HepG2 (cell line): ENCODE measurements around the gene HSPA1B. TPM values are rescaled to one million over a fixed set of nuclear protein-coding genes. Genes with fewer than 3 reads are reported as not detected.

Experiments used
- MBNL3 ChIP-seq: fragments of 250-450 bp; sonication (Bioruptor Pico); conservative IDR thresholded peaks from 2 replicates; pipeline ENCODE4 v1.8.0; 2022; ENCODE audit warnings: mild to moderate bottlenecking, inconsistent platforms
- PHB2 ChIP-seq: fragments of 450-650 bp; IDR thresholded peaks from 2 replicates; pipeline ENCODE4 v1.6.1; 2018; ENCODE audit not compliant: partially characterized antibody
- SIN3B ChIP-seq: fragments of 150-350 bp; IDR thresholded peaks from 2 replicates; pipeline ENCODE4 v1.6.1; 2014; ENCODE audit warnings: low read length
- TAF15 ChIP-seq: fragments of 200-400 bp; formaldehyde crosslinking; IDR thresholded peaks from one replicate; pipeline ENCODE4 v1.6.1; 2018; ENCODE audit warnings: mild to moderate bottlenecking, low read depth, low read length; ENCODE audit not compliant: poor library complexity, severe bottlenecking
- YEATS2 ChIP-seq: sonication (generic); formaldehyde crosslinking; IDR thresholded peaks from 2 replicates; pipeline ENCODE4 v1.4.0; 2020; ENCODE audit warnings: missing genetic modification reagents, borderline replicate concordance
- ZMYM2 ChIP-seq: sonication (generic); formaldehyde crosslinking; IDR thresholded peaks from 2 replicates; pipeline ENCODE4 v1.8.0; 2022; ENCODE audit warnings: mild to moderate bottlenecking, missing genetic modification reagents
- ZNF263 ChIP-seq: sonication (generic); formaldehyde crosslinking; IDR thresholded peaks from 2 replicates; pipeline ENCODE4 v1.4.0; 2020; ENCODE audit warnings: missing genetic modification reagents
- ZNF337 ChIP-seq: sonication (generic); formaldehyde crosslinking; IDR thresholded peaks from 2 replicates; pipeline ENCODE4 v1.5.1; 2020; ENCODE audit warnings: missing genetic modification reagents, low read depth, mild to moderate bottlenecking, borderline replicate concordance
- polyA plus RNA-seq, 8 experiments: library from polyadenylated mRNA; depleted of rRNA in 3 of 8; stranded (reverse) in 7 of 8; unstranded in 1 of 8; fragments of >200 nt; fragmentation: Illumina TruSeq in 4 of 8; extraction: Trizol in 4 of 8; gene quantifications; 2 replicates each; pipeline versions ENCODE4 v1.2.1 to v1.2.3, GENCODE V29; 2011 to 2016; ENCODE audit warnings: low read depth in 4 of 8, missing spikeins in 1 of 8, mixed read lengths in 1 of 8; ENCODE audit not compliant: insufficient read depth in 1 of 8
- total RNA-seq, 5 experiments: library from RNA; depleted of rRNA; stranded (reverse); fragments of >200 nt; fragmentation: Illumina TruSeq; extraction: Trizol; gene quantifications; 2 replicates each; pipeline ENCODE4 v1.2.3, GENCODE V29; 2016; ENCODE audit warnings: low read depth in 1 of 5
- TF ChIP-seq, protein P1 (sequence below): sonication (generic); formaldehyde crosslinking; IDR thresholded peaks from 2 replicates; pipeline ENCODE4 v1.4.0; 2020; ENCODE audit warnings: missing genetic modification reagents
- TF ChIP-seq, protein P2 (sequence below): sonication (generic); formaldehyde crosslinking; IDR thresholded peaks from 2 replicates; pipeline ENCODE4 v1.4.0; 2020; ENCODE audit warnings: mild to moderate bottlenecking, missing genetic modification reagents
- TF ChIP-seq, protein P3 (sequence below): IDR thresholded peaks from 2 replicates; pipeline ENCODE4 v1.6.1; 2016; ENCODE audit warnings: low read depth, borderline replicate concordance
- TF ChIP-seq, protein P4 (sequence below): sonication (generic); formaldehyde crosslinking; IDR thresholded peaks from one replicate; pipeline ENCODE4 v1.5.1; 2020; ENCODE audit warnings: mild to moderate bottlenecking, missing genetic modification reagents; ENCODE audit errors: not compliant biosample characterization
- TF ChIP-seq, protein P5 (sequence below): sonication (generic); formaldehyde crosslinking; IDR thresholded peaks from 2 replicates; pipeline ENCODE4 v1.4.0; 2020; ENCODE audit warnings: missing genetic modification reagents
- TF ChIP-seq, protein P6 (sequence below): sonication (generic); formaldehyde crosslinking; IDR thresholded peaks from 2 replicates; pipeline ENCODE4 v1.4.0; 2020; ENCODE audit warnings: missing genetic modification reagents, mild to moderate bottlenecking, borderline replicate concordance
- TF ChIP-seq, protein P7 (sequence below): sonication (generic); formaldehyde crosslinking; IDR thresholded peaks from 2 replicates; pipeline ENCODE4 v1.4.0; 2020; ENCODE audit warnings: low read depth, mild to moderate bottlenecking, missing genetic modification reagents

The HSPA1B gene
- total and polyA plus RNA-seq, 2 of the 13 experiments (the other 11 are each of a cell fraction or from before 2014, with no cell fraction given) = 26.0 to 186 TPM

DNA sequence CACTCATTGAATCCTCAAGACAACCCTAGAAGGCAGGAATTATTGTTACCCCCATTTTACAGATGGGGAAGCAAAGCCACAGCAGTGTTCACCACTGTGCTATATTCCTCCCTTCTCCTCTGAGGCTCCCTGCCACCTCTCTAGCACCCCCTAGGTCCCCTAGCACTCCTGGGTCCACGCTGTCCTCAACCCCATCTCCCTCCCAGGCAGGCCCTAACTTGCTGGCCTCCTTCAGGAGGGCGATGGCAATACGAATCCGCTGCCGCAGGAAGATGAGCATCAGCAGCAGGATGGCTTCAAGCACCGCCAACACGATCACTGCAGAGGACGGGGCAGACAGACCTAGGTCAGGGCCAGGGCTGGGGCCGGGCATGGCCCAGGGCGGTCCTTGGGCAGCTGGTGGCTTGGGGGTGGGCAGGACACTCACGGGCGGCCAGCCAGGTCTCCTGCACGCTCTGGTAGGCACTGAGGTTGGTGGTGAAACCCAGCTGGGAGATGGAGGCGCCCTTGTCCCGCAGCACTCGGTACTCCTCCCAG is 42.9 kb downstream of the HSPA1B start (continued):
- TF ChIP-seq, protein P1, sequence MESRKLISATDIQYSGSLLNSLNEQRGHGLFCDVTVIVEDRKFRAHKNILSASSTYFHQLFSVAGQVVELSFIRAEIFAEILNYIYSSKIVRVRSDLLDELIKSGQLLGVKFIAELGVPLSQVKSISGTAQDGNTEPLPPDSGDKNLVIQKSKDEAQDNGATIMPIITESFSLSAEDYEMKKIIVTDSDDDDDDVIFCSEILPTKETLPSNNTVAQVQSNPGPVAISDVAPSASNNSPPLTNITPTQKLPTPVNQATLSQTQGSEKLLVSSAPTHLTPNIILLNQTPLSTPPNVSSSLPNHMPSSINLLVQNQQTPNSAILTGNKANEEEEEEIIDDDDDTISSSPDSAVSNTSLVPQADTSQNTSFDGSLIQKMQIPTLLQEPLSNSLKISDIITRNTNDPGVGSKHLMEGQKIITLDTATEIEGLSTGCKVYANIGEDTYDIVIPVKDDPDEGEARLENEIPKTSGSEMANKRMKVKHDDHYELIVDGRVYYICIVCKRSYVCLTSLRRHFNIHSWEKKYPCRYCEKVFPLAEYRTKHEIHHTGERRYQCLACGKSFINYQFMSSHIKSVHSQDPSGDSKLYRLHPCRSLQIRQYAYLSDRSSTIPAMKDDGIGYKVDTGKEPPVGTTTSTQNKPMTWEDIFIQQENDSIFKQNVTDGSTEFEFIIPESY = peak; percentile 57; the same call in 1 of the 2 replicates
- TF ChIP-seq SIN3B = no peak
- no peak for TF ChIP-seq ZNF337 (CRISPR knock-in tag)
- TF ChIP-seq MBNL3 (CRISPR knock-in tag) = no peak
- no peak for TF ChIP-seq TAF15
- no peak for TF ChIP-seq YEATS2 (CRISPR knock-in tag)
- TF ChIP-seq, protein P2, sequence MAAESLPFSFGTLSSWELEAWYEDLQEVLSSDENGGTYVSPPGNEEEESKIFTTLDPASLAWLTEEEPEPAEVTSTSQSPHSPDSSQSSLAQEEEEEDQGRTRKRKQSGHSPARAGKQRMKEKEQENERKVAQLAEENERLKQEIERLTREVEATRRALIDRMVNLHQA (CRISPR knock-in tag) = no peak
- TF ChIP-seq, protein P3, sequence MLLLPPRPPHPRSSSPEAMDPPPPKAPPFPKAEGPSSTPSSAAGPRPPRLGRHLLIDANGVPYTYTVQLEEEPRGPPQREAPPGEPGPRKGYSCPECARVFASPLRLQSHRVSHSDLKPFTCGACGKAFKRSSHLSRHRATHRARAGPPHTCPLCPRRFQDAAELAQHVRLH (CRISPR knock-in tag) = no peak
- TF ChIP-seq, protein P4, sequence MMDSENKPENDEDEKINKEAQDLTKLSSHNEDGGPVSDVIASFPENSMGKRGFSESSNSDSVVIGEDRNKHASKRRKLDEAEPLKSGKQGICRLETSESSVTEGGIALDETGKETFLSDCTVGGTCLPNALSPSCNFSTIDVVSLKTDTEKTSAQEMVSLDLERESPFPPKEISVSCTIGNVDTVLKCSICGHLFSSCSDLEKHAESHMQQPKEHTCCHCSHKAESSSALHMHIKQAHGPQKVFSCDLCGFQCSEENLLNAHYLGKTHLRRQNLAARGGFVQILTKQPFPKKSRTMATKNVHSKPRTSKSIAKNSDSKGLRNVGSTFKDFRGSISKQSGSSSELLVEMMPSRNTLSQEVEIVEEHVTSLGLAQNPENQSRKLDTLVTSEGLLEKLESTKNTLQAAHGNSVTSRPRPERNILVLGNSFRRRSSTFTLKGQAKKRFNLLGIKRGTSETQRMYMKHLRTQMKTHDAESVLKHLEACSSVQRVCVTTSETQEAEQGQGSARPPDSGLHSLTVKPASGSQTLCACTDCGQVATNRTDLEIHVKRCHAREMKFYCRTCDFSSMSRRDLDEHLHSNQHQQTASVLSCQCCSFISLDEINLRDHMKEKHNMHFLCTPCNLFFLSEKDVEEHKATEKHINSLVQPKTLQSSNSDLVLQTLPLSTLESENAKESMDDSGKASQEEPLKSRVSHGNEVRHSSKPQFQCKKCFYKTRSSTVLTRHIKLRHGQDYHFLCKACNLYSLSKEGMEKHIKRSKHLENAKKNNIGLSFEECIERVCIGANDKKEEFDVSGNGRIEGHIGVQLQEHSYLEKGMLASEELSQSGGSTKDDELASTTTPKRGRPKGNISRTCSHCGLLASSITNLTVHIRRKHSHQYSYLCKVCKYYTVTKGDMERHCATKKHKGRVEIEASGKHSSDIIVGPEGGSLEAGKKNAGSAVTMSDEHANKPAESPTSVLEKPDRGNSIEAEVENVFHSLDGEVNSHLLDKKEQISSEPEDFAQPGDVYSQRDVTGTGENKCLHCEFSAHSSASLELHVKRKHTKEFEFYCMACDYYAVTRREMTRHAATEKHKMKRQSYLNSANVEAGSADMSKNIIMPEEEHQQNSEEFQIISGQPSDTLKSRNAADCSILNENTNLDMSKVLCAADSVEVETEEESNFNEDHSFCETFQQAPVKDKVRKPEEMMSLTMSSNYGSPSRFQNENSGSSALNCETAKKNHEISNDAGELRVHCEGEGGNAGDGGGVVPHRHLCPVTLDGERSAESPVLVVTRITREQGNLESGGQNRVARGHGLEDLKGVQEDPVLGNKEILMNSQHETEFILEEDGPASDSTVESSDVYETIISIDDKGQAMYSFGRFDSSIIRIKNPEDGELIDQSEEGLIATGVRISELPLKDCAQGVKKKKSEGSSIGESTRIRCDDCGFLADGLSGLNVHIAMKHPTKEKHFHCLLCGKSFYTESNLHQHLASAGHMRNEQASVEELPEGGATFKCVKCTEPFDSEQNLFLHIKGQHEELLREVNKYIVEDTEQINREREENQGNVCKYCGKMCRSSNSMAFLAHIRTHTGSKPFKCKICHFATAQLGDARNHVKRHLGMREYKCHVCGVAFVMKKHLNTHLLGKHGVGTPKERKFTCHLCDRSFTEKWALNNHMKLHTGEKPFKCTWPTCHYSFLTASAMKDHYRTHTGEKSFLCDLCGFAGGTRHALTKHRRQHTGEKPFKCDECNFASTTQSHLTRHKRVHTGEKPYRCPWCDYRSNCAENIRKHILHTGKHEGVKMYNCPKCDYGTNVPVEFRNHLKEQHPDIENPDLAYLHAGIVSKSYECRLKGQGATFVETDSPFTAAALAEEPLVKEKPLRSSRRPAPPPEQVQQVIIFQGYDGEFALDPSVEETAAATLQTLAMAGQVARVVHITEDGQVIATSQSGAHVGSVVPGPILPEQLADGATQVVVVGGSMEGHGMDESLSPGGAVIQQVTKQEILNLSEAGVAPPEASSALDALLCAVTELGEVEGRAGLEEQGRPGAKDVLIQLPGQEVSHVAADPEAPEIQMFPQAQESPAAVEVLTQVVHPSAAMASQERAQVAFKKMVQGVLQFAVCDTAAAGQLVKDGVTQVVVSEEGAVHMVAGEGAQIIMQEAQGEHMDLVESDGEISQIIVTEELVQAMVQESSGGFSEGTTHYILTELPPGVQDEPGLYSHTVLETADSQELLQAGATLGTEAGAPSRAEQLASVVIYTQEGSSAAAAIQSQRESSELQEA (CRISPR knock-in tag) = no peak
- peak; percentile 71; the same call in 1 of the 2 replicates for TF ChIP-seq ZMYM2 (CRISPR knock-in tag)
- TF ChIP-seq, protein P5, sequence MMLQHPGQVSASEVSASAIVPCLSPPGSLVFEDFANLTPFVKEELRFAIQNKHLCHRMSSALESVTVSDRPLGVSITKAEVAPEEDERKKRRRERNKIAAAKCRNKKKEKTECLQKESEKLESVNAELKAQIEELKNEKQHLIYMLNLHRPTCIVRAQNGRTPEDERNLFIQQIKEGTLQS = no peak
- TF ChIP-seq, protein P6, sequence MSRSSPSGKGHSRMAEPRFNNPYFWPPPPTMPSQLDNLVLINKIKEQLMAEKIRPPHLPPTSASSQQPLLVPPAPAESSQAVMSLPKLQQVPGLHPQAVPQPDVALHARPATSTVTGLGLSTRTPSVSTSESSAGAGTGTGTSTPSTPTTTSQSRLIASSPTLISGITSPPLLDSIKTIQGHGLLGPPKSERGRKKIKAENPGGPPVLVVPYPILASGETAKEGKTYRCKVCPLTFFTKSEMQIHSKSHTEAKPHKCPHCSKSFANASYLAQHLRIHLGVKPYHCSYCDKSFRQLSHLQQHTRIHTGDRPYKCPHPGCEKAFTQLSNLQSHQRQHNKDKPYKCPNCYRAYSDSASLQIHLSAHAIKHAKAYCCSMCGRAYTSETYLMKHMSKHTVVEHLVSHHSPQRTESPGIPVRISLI (CRISPR knock-in tag) = no peak
- TF ChIP-seq, protein P7, sequence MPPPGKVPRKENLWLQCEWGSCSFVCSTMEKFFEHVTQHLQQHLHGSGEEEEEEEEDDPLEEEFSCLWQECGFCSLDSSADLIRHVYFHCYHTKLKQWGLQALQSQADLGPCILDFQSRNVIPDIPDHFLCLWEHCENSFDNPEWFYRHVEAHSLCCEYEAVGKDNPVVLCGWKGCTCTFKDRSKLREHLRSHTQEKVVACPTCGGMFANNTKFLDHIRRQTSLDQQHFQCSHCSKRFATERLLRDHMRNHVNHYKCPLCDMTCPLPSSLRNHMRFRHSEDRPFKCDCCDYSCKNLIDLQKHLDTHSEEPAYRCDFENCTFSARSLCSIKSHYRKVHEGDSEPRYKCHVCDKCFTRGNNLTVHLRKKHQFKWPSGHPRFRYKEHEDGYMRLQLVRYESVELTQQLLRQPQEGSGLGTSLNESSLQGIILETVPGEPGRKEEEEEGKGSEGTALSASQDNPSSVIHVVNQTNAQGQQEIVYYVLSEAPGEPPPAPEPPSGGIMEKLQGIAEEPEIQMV (CRISPR knock-in tag) = no peak
- no peak for TF ChIP-seq ZNF263 (CRISPR knock-in tag)
- no peak for TF ChIP-seq PHB2
